GM19043 (cell line): ENCODE results near the gene NAALADL2.

ENCODE experiments used
- ATAC-seq: cut with Tn5 transposase; IDR thresholded peaks from one replicate; pipeline ENCODE4 v1.9.1; 2021; ENCODE audit warnings: low read depth; ENCODE audit not compliant: unreplicated experiment

Gene NAALADL2

DNA sequence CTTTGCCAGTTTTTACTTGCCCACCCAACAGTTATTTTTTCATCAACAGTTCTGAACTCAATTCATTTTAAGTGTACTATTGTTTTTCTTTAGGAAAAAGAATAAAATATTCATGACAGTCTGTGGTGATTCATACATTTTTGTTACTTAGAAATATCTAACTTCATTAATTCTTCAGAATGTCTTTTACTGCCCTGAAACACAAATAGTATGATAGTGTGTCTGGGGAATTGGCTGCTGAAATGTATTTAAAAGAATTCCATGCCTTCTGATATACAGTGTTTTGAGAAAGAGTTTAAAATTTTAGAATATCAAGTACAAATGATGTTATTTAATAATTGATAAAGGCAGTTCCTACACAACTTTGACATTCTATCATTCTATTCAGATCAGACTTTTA lies 854.1 kb downstream of the NAALADL2 start:
- no peak for ATAC-seq

DNA sequence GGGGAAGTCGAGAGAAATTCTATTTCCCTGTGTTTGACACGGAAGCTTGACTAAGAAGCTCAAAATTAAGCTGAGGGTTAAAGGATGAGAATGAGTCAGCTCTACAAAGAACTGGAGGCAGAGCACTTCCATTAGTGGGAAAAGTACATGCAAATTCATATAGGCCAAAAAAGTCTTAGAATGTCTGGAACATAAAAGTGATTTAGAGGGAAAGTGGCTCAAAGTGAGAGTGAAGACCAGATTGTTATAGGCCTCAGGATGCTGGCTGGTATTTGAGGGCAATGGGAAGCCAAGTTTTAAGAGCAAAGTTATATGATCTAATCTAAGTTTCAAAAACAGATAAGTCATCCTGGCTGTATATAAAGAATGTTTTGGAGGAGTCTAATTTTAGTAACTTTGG lies 857.3 kb downstream of the NAALADL2 start:
- ATAC-seq: no peak

GRCh38 chr3:175726228-175726627 lies 867.1 kb downstream of the NAALADL2 start:
- no peak for ATAC-seq

GRCh38 chr3:175728566-175728965 lies 869.4 kb downstream of the NAALADL2 start:
- ATAC-seq: no peak

DNA sequence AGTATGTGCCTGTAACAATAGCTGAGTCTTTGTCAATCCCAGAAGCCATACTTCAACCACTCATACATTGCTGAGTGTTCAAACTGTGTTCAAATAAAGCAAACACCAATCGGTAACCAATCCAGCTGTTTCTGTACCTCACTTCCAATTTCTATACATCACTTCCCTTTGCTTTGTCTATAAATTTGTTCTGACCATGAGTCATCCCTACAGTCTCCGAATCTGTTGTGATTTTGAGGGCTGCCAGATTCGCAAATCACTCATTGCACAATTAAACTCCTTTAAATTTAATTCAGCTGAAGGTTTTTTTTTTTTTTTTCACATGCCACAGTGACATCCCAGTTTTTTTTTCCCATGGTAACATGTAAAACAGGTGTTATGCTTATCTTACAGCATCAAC lies 870.3 kb downstream of the NAALADL2 start:
- no peak for ATAC-seq

DNA sequence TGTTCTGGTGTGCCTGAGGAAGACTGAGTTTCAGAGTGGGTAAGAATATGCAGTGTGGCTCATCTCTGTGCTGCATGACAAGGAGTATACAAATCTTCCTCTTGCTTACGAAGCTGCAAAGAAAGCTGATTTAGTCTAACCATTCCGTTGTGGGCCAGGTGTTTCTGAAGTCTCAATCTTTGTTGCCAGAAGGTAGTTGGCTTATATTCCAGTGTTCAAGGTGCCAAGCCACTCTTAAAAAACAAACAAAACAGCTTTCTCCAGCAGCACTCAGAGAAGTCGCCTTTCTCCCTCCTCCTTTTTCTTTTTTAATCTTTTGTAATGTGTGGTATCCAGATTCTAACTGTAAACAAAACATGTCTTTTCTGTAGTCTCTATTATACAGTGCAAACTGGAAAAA lies 872.4 kb downstream of the NAALADL2 start:
- ATAC-seq: no peak

- no peak for ATAC-seq
Measured at GRCh38 chr3:175732017-175732416, 872.9 kb downstream of the NAALADL2 start.

DNA sequence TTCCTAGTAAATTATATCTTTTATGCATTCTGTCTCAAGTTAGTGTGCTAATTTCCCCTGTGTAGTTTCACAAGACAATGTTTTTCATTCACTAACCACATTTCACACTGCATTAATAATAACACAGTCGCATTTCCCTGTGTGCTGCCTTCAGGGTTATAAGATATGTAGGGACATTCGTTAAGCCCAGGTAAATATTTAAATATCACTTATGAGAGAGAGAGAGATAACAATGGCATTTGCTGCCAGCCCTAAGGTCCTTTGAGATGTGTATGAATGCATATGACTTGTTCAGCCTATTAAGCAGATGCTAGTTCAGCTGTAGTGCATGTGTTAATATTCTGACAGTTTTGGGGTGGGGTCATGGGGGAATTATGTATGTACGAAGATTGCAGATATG lies 876.7 kb downstream of the NAALADL2 start:
- no peak for ATAC-seq

GRCh38 chr3:175737646-175738572 lies 878.8 kb downstream of the NAALADL2 start:
- no peak for ATAC-seq

DNA sequence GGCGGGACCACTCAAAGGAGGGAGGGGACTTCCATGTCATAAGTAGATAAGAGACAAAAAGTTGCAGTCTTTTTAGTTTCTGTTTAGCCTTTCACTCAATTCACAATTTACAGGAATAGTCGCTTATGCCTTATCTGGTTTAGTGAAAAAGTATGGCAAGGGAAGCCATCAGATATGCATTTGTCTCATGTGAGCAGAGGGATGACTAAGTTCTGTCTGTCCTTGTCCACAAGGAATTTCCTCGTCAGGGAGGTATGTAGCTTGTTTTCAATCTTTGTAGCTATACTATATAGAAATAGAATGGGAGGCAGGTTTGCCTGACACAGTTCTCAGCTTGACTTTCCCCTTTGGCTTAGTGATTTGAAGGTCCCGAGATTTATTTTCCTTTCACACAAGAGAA lies 882.8 kb downstream of the NAALADL2 start:
- ATAC-seq: no peak

GRCh38 chr3:175743733-175744400 lies 884.7 kb downstream of the NAALADL2 start:
- ATAC-seq: no peak

DNA sequence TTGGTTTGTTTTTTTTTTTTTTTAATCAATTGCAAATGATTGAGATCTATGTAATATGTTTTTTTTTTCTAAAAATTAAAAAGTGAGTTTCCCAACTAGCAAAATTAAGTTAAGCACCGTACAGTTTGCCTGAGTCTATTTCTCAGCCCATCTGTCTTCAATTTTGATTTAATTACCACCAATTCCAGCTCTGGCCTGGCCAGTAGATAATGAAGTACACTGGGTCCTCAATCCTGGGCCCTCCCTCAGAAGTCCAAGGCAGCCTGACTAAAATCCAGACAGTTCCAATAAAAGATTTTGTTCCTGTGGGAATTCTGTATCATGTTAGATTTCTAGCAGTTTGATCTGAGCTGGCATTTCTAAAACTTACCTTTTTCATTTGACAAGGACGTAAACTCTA lies 887.2 kb downstream of the NAALADL2 start:
- no peak for ATAC-seq

DNA sequence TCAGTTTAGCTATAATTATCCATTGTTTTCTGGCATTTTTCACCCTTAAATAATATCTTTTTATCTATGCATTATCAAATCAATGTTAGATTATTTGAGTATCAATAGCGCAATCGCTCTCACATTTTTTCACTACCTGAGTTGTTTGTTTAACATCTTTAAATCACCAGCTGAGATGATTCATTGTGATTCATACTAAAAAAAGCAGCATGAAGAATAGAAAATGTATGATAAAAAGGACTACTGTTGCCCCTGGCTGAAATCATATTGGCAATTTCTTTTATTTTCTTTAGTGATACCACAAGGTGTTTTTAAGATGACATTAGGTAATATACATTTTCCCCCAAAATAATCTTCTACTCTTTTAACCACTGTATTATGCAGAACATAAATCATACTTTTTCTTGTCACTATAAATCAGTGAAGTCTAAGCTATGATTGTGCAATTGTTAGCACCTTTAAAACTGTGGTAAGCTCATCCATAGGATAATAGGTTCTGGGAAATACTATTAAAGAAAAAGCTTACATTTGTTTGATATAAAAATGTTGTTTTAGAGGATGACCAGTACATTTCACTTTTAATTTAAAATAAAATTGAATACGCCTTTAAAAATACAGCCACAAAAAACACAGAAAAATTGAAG lies 889.1 kb downstream of the NAALADL2 start:
- ATAC-seq: no peak

GRCh38 chr3:175749981-175750380 lies 890.8 kb downstream of the NAALADL2 start:
- ATAC-seq: no peak

DNA sequence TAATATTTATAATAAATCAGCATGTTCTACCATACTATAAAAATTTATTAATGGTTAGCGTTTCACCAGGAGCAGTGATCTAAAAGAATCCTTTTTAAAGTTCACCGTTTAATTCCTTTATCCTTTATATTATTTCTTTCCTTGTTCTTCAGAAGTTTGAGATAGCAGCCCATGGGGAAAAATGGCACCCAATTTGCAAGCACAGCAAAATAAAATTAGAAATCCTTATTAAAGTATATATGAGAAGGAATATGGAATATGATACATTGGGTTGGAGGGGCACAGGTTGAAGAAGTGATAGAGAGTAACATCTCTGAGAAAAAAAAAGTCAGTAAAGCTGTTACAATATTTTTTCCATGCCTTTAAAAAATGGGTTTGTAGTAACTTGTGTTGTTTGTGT lies 892.0 kb downstream of the NAALADL2 start:
- no peak for ATAC-seq

GRCh38 chr3:175763948-175764347 lies 904.8 kb downstream of the NAALADL2 start:
- ATAC-seq: no peak

- no peak for ATAC-seq
Measured at GRCh38 chr3:175764722-175765121, 905.6 kb downstream of the NAALADL2 start.

DNA sequence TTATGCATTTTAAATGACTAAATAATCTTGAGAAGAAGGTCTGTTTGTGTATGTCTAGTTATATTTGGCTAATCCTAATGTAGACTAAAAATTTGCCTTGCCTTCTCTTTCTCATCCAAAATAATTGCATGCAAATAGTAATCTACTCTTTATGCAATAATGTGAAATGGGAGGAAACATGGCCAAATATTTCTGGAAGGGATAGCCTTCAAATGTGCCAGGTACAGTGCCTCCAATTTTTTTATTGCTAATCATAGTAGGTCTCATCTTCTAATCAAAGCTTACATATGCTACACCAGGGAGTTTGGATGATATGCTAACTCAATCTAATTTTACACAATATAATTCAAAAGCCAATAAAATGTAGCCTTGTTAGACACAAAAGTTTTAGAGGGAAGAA lies 911.3 kb downstream of the NAALADL2 start:
- no peak for ATAC-seq

DNA sequence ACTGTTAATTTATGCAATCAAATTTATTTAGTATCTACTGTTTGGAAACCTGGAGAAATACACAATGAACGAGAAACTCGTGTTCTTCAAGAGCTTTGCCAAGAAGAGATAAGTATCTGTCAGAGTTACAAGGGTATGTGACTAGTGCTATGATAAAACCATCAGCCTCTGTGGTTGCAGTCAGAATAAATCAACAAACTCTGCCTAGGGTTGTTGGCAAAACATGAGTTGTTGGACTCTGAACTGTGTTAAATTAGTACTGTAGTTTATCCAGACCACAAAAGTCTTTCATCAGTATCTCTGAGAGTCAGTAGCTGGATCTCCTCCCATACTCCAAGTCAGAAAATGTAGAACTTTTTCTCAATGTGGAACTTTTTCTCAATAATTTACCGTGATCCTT lies 918.4 kb downstream of the NAALADL2 start:
- ATAC-seq: no peak

DNA sequence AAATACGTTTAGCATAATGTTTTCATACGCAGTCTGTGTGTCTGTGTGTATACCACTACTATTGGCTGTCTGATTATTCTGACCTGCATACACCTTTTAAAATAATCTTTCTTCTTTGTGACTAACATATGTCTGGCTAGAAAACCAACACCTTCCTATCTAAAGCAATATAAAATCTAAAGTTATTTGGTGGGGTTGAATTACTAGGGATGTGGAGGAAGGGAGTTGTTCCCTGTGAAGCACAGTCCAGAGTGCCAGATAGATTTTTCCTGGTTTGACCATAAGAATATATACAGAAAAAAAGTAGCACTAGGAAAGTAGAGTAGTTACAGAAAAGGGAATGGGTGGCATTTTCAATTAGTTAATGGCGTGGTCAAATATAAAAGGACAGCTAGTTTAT lies 918.8 kb downstream of the NAALADL2 start:
- ATAC-seq: no peak

DNA sequence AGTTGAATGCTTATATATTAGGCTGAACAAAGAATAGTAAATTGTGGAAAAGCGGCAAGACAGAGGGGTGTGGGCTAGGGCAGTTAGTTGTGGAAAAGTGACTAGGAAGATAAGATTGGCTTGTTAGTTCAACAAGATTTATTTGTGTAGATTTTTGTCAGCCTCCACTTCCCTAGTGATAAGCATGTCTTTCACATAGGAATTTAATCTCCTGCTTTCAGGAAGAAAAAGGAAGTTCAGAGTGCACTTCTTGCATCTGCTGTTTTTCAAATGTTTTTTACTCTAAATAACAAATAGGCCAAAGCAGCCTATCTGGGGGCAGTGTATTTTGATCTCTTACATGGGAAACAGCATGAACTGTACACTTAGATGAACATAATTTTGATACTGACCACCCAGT lies 919.9 kb downstream of the NAALADL2 start:
- no peak for ATAC-seq
